SK-N-SH (cell line): Measurements from ENCODE around the gene BRAF. TPM values are rescaled to one million over a fixed set of nuclear protein-coding genes. Genes with fewer than 3 reads are reported as not detected.

Source experiments
- CTCF ChIA-PET: fragments of 300-600, 350-600 bp; formaldehyde crosslinking; extraction: SDS; loops from one replicate; lab custom pipeline; 2021; lab: Yijun Ruan, JAX
- POLR2A ChIA-PET: fragments of 350-600 bp; sonication (Branson Sonifier 250); formaldehyde crosslinking; extraction: SDS; loops from one replicate; lab custom pipeline; 2020; ENCODE audit warnings: antibody characterized with exemption, inconsistent platforms; lab: Yijun Ruan, JAX
- DNase-seq: peaks from one replicate; pipeline ENCODE4 v3.0.0; 2012
- H2AFZ ChIP-seq: fragments of 200-600 bp; sonication (generic); 2 replicates; pipeline ENCODE4 v1.8.1; 2016; ENCODE audit warnings: antibody characterized with exemption, mild to moderate bottlenecking, low read depth
- H3F3A ChIP-seq: fragments of 200-600 bp; sonication (generic); replicated peaks from 2 replicates; pipeline ENCODE3; 2016; ENCODE audit warnings: antibody characterized with exemption, mild to moderate bottlenecking; ENCODE audit not compliant: insufficient read depth
- H3K27ac ChIP-seq, 2 experiments: fragments of 200-500 bp in 1 of 2; fragments of 200-600 bp in 1 of 2; sonication (Bioruptor generic) in 1 of 2; sonication (generic), shearing (Covaris generic) in 1 of 2; 2 replicates each; pipeline versions ENCODE4 v1.5.1 to v1.6.1; 2014 to 2016; ENCODE audit warnings: low read depth in 2 of 2, inconsistent platforms in 1 of 2, low read length in 1 of 2, mild to moderate bottlenecking in 1 of 2, mixed read lengths in 1 of 2
- H3K27me3 ChIP-seq: fragments of 200-600 bp; sonication (generic), shearing (Covaris generic); 2 replicates; pipeline ENCODE4 v1.6.1; 2016; ENCODE audit warnings: mixed run types; ENCODE audit not compliant: insufficient read depth
- H3K36me3 ChIP-seq, 2 experiments: fragments of 200-500 bp in 1 of 2; fragments of 200-600 bp in 1 of 2; sonication (Bioruptor generic) in 1 of 2; sonication (generic) in 1 of 2; replicated peaks in 1 of 2; 2 replicates each; pipeline versions ENCODE3 to v1.5.1; 2014 to 2016; ENCODE audit warnings: low read length in 1 of 2, mild to moderate bottlenecking in 1 of 2; ENCODE audit not compliant: insufficient read depth in 2 of 2, control insufficient read depth in 1 of 2
- H3K4me1 ChIP-seq, 2 experiments: fragments of 200-500 bp in 1 of 2; fragments of 200-600 bp in 1 of 2; sonication (Bioruptor generic) in 1 of 2; sonication (generic), shearing (Covaris generic) in 1 of 2; 2 replicates each; pipeline versions ENCODE4 v1.5.1 to v1.6.1; 2014 to 2016; ENCODE audit warnings: low read depth in 1 of 2, low read length in 1 of 2, mixed run types in 1 of 2; ENCODE audit not compliant: insufficient read depth in 2 of 2, control insufficient read depth in 1 of 2
- H3K4me2 ChIP-seq: fragments of 200-600 bp; sonication (generic), shearing (Covaris generic); 2 replicates; pipeline ENCODE4 v1.6.1; 2017; ENCODE audit warnings: mixed run types
- H3K4me3 ChIP-seq, 2 experiments: fragments of 200-500 bp in 1 of 2; fragments of 200-600 bp in 1 of 2; sonication (Bioruptor generic) in 1 of 2; sonication (generic), shearing (Covaris generic) in 1 of 2; 2 replicates each; pipeline versions ENCODE4 v1.5.1 to v1.8.1; 2014 to 2016; ENCODE audit warnings: low read depth in 2 of 2, inconsistent platforms in 1 of 2, low read length in 1 of 2, mild to moderate bottlenecking in 1 of 2, mixed read lengths in 1 of 2, moderate library complexity in 1 of 2
- H3K79me2 ChIP-seq: fragments of 200-600 bp; sonication (generic); 2 replicates; pipeline ENCODE4 v1.8.1; 2017; ENCODE audit warnings: mild to moderate bottlenecking; ENCODE audit not compliant: insufficient read depth
- H3K9ac ChIP-seq: fragments of 200-600 bp; sonication (generic); 2 replicates; pipeline ENCODE4 v1.6.1; 2017; ENCODE audit warnings: mixed run types
- H3K9me2 ChIP-seq: fragments of 200-600 bp; sonication (generic); 2 replicates; pipeline ENCODE4 v1.6.1; 2017; ENCODE audit warnings: mixed run types
- H3K9me3 ChIP-seq: fragments of 200-600 bp; sonication (generic); 2 replicates; pipeline ENCODE4 v1.6.1; 2017; ENCODE audit warnings: mixed run types, mild to moderate bottlenecking, moderate library complexity
- H4K20me1 ChIP-seq: fragments of 200-600 bp; sonication (generic); 2 replicates; pipeline ENCODE4 v1.6.1; 2017; ENCODE audit warnings: mild to moderate bottlenecking, mixed run types; ENCODE audit not compliant: insufficient read depth
- CHD2 ChIP-seq: fragments of 150-350 bp; IDR thresholded peaks from 2 replicates; pipeline ENCODE4 v1.6.1; 2018; ENCODE audit warnings: low read length; ENCODE audit not compliant: partially characterized antibody
- ELF1 ChIP-seq: IDR thresholded peaks from 2 replicates; pipeline ENCODE4 v1.4.0; 2012
- EP300 ChIP-seq, 2 experiments: IDR thresholded peaks; 2 replicates each; pipeline versions ENCODE4 v1.4.0 to v1.6.1; 2012; ENCODE audit warnings: borderline replicate concordance in 1 of 2, low read depth in 1 of 2, low read length in 1 of 2
- EZH2phosphoT487 ChIP-seq: fragments of 200-600 bp; sonication (generic); IDR thresholded peaks from 2 replicates; pipeline ENCODE4 v1.6.1; 2017; ENCODE audit warnings: low read depth, mixed run types, mild to moderate bottlenecking, antibody characterized with exemption, moderate library complexity, borderline replicate concordance
- FOSL2 ChIP-seq: IDR thresholded peaks from 2 replicates; pipeline ENCODE4 v1.4.0; 2012; ENCODE audit warnings: low read depth, mild to moderate bottlenecking, moderate library complexity, borderline replicate concordance
- FOXM1 ChIP-seq: IDR thresholded peaks from 2 replicates; pipeline ENCODE4 v1.4.0; 2012; ENCODE audit warnings: low read depth, mild to moderate bottlenecking
- GABPA ChIP-seq: IDR thresholded peaks from 2 replicates; pipeline ENCODE4 v1.4.0; 2012; ENCODE audit warnings: low read depth, mild to moderate bottlenecking
- GATA2 ChIP-seq: sonication (generic); formaldehyde crosslinking; IDR thresholded peaks from 2 replicates; pipeline ENCODE4 v1.5.0; 2020; ENCODE audit warnings: mild to moderate bottlenecking, missing genetic modification reagents
- POLR2AphosphoS5 ChIP-seq: IDR thresholded peaks from 2 replicates; pipeline ENCODE4 v1.6.1; 2012; ENCODE audit warnings: low read depth, low read length
- RCOR1 ChIP-seq: fragments of 150-350 bp; IDR thresholded peaks from 2 replicates; pipeline ENCODE4 v1.6.1; 2017; ENCODE audit warnings: antibody characterized with exemption, low read length
- RXRA ChIP-seq: IDR thresholded peaks from 2 replicates; pipeline ENCODE4 v1.4.0; 2012; ENCODE audit warnings: low read depth, mild to moderate bottlenecking, borderline replicate concordance
- SIN3A ChIP-seq: IDR thresholded peaks from 2 replicates; pipeline ENCODE4 v1.6.1; 2012; ENCODE audit warnings: low read depth, mild to moderate bottlenecking, low read length, moderate library complexity, borderline replicate concordance
- TAF1 ChIP-seq: IDR thresholded peaks from 2 replicates; pipeline ENCODE4 v1.6.1; 2012; ENCODE audit warnings: low read depth, mild to moderate bottlenecking, low read length, moderate library complexity, borderline replicate concordance
- TCF12 ChIP-seq: IDR thresholded peaks from 2 replicates; pipeline ENCODE4 v1.4.0; 2012
- YY1 ChIP-seq: IDR thresholded peaks from 2 replicates; pipeline ENCODE4 v1.4.0; 2012; ENCODE audit warnings: low read depth, mild to moderate bottlenecking
- WGBS: methylation state at CpG from one replicate; pipeline ENCODE4 v1.1.6; 2017; ENCODE audit warnings: low lambda C conversion rate; 5-methylcytosine and 5-hydroxymethylcytosine counted together
- polyA plus RNA-seq, 3 experiments: library from polyadenylated mRNA; depleted of rRNA; stranded (reverse); fragments of >200 nt; gene quantifications; 2 replicates each; pipeline ENCODE4 v1.2.3, GENCODE V29; 2012
- TF ChIP-seq, protein P1 (sequence below): IDR thresholded peaks from 2 replicates; pipeline ENCODE4 v1.6.1; 2012; ENCODE audit warnings: mild to moderate bottlenecking, low read depth, low read length, moderate library complexity
- TF ChIP-seq, protein P2 (sequence below): IDR thresholded peaks from 2 replicates; pipeline ENCODE4 v1.4.0; 2012; ENCODE audit warnings: low read depth, borderline replicate concordance
- TF ChIP-seq, protein P3 (sequence below): IDR thresholded peaks from 2 replicates; pipeline ENCODE4 v1.4.0; 2012; ENCODE audit warnings: low read depth

The BRAF gene
- polyA plus RNA-seq, 1 of the 3 experiments (the other 2 are of a cell fraction): 5.2 TPM

DNA sequence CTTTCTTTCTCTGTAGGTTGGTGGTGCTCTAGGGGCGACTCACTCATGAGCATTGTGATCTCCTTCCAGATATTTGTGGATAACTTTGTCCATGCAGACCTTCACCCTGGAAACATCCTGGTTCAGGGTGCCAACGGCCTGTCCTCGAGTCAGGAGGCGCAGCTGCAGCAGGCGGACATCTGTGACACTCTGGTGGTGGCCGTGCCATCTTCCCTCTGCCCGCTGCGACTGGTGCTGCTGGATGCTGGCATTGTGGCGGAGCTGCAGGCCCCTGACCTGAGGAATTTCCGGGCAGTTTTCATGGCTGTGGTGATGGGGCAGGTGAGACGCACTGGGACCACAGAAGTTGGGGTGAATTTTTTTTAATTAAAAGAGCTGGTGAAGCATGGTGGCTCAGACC, 237.8 kb downstream of the BRAF start:
- Histone ChIP-seq H3K4me2 (no peak overlapping the region), H3F3A (no peaks in the 10 kb centered on the region), H3K9ac (no peak overlapping the region), H3K27ac (no peak overlapping the region), H2AFZ (no peak overlapping the region), H4K20me1 (no peaks in the 10 kb centered on the region), H3K36me3 (peaks cover 5 to 11% of the 10 kb centered on the region in 2 experiments), H3K27me3 (no peaks in the 10 kb centered on the region), H3K79me2 (no peaks in the 10 kb centered on the region), H3K4me3 (no peak overlapping the region), H3K4me1 (no peaks in the 10 kb centered on the region), H3K9me2 (no peaks in the 10 kb centered on the region), H3K9me3 (no peaks in the 10 kb centered on the region)
- POLR2A ChIA-PET: interaction anchor here (1.6 kb wide), 1 partner anchor 9 kb away, joined by 10 read pairs; the partner anchor contains the start of gene NDUFB2
- no peak for DNase-seq
- TF ChIP-seq EZH2phosphoT487 (no peak), TCF12 (no peak), RXRA (no peak), SIN3A (no peak), EP300 (IDR thresholded peaks at IDR 0.05; ENCODE audit: borderline replicate concordance in 1 of 2, low read depth in 1 of 2, low read length in 1 of 2) (no peak), FOXM1 (no peak), TAF1 (no peak), FOSL2 (no peak), GATA2 (no peak), ELF1 (no peak), GABPA (no peak), POLR2AphosphoS5 (no peak), RCOR1 (no peak), CHD2 (no peak), YY1 (no peak)
- TF ChIP-seq, protein P1, sequence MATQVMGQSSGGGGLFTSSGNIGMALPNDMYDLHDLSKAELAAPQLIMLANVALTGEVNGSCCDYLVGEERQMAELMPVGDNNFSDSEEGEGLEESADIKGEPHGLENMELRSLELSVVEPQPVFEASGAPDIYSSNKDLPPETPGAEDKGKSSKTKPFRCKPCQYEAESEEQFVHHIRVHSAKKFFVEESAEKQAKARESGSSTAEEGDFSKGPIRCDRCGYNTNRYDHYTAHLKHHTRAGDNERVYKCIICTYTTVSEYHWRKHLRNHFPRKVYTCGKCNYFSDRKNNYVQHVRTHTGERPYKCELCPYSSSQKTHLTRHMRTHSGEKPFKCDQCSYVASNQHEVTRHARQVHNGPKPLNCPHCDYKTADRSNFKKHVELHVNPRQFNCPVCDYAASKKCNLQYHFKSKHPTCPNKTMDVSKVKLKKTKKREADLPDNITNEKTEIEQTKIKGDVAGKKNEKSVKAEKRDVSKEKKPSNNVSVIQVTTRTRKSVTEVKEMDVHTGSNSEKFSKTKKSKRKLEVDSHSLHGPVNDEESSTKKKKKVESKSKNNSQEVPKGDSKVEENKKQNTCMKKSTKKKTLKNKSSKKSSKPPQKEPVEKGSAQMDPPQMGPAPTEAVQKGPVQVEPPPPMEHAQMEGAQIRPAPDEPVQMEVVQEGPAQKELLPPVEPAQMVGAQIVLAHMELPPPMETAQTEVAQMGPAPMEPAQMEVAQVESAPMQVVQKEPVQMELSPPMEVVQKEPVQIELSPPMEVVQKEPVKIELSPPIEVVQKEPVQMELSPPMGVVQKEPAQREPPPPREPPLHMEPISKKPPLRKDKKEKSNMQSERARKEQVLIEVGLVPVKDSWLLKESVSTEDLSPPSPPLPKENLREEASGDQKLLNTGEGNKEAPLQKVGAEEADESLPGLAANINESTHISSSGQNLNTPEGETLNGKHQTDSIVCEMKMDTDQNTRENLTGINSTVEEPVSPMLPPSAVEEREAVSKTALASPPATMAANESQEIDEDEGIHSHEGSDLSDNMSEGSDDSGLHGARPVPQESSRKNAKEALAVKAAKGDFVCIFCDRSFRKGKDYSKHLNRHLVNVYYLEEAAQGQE: no peak
- TF ChIP-seq, protein P2, sequence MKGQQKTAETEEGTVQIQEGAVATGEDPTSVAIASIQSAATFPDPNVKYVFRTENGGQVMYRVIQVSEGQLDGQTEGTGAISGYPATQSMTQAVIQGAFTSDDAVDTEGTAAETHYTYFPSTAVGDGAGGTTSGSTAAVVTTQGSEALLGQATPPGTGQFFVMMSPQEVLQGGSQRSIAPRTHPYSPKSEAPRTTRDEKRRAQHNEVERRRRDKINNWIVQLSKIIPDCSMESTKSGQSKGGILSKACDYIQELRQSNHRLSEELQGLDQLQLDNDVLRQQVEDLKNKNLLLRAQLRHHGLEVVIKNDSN: no peak
- TF ChIP-seq, protein P3, sequence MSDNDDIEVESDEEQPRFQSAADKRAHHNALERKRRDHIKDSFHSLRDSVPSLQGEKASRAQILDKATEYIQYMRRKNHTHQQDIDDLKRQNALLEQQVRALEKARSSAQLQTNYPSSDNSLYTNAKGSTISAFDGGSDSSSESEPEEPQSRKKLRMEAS: no peak
- CTCF ChIA-PET: interaction anchor here (1.1 kb wide), 1 partner anchor 12 kb away, joined by 7 read pairs; no protein-coding TSS in a partner anchor
- WGBS: 92% methylated on average over 7 of the region's 11 CpGs
